Skeletal muscle tissue (tissue), 4 donors: ENCODE results near the gene PRPH. TPM values are rescaled to one million over a fixed set of nuclear protein-coding genes. Genes with fewer than 3 reads are reported as not detected.

Experiments used
- H3K27ac ChIP-seq: one replicate; pipeline ENCODE4 v1.7.0; 2013; ENCODE audit warnings: mild to moderate bottlenecking, low read depth, low read length, inconsistent platforms
- H3K27me3 ChIP-seq, 3 donors: one replicate each; pipeline ENCODE4 v1.7.0; 2013; ENCODE audit warnings: low read length in 3 of 3; ENCODE audit not compliant: control insufficient read depth in 3 of 3, insufficient read depth in 3 of 3
- H3K36me3 ChIP-seq, 3 donors: one replicate each; pipeline ENCODE4 v1.7.0; 2013; ENCODE audit warnings: low read length in 3 of 3; ENCODE audit not compliant: control insufficient read depth in 3 of 3, insufficient read depth in 3 of 3
- H3K4me1 ChIP-seq, 3 donors: one replicate each; pipeline ENCODE4 v1.7.0; 2013; ENCODE audit warnings: low read length in 3 of 3, mild to moderate bottlenecking in 3 of 3; ENCODE audit not compliant: control insufficient read depth in 3 of 3, insufficient read depth in 3 of 3
- H3K4me3 ChIP-seq, 3 donors: one replicate each; pipeline ENCODE4 v1.7.0; 2013; ENCODE audit warnings: low read length in 3 of 3
- H3K9ac ChIP-seq, 3 donors: one replicate each; pipeline ENCODE4 v1.7.0; 2013; ENCODE audit warnings: low read length in 3 of 3, mild to moderate bottlenecking in 3 of 3, moderate library complexity in 2 of 3, low read depth in 1 of 3
- H3K9me3 ChIP-seq, 3 donors: one replicate each; pipeline ENCODE4 v1.7.0; 2013; ENCODE audit warnings: low read length in 3 of 3; ENCODE audit not compliant: control insufficient read depth in 3 of 3
- total RNA-seq: library from RNA; depleted of rRNA; stranded (reverse); fragments of >200 nt; gene quantifications from one replicate; pipeline ENCODE4 v1.2.3, GENCODE V29; 2014
- donor health status: Osteomylitis.

Gene PRPH
- total RNA-seq, 1 donor from 2014 or later, result 2.6 TPM

DNA sequence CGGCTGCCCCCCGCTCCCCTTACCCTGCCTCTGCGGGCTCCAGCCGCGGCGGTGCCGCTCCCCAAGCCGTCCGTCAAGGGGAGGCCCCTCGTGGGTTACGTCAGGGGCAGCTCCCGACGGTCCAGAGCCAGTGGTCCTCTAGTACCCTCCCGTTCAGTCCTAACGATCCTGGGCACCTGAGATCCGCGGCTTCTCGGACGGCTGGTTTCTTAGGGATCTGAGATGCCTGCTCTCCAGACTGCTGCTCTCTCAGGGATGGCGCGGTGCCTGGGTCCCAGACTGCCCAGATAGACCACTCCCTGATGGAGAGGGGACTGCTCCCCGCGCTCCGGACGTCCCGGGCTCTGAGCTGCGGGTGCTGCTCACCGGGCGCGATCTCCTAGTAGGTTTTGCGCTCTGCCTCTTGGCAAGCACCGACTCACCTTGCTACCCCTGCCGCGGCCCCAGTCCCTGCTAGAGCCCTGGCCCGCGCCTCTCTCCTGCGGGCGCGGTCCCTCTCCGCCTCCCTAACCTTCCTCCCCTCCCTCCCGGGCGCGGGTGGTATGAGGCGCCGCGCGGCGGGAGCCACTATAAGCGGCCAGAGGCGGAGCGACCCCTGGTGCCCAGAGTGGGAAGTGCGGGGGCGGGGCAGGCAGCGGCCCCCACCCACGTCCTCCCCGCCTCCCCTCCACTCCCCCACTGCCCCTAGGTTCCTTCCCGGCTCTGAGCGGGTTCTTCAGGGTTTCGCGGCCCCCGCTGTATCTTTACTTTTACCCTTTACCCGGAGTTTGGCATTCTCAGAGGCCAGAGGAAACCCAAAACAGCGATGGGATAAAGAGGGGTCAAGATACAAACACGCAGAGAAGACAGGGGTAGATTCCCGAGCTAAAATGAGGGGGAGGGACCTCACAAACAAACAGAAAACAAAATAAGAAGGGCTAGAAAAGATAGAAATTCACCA is 42.0 kb downstream of the PRPH start, which contains the start of gene C1QL4:
Gene C1QL4 (minus strand): TSS at position 544 of the 940 bp plus-strand sequence. CDS start 711 bp downstream, outside the sequence.
- Histone ChIP-seq H3K4me1 (peaks cover 6 to 9% (median 8%) of the 10 kb centered on the region in 3 donors), H3K27ac (no peak within 1 kb of the TSS), H3K9me3 (no peaks in the 10 kb centered on the region), H3K4me3 (peak within 1 kb of the TSS; percentile 3 to 41 (median 29)), H3K36me3 (no peaks in the 10 kb centered on the region), H3K9ac (no peak within 1 kb of the TSS), H3K27me3 (peaks cover 49 to 76% (median 64%) of the 10 kb centered on the region in 3 donors)

DNA sequence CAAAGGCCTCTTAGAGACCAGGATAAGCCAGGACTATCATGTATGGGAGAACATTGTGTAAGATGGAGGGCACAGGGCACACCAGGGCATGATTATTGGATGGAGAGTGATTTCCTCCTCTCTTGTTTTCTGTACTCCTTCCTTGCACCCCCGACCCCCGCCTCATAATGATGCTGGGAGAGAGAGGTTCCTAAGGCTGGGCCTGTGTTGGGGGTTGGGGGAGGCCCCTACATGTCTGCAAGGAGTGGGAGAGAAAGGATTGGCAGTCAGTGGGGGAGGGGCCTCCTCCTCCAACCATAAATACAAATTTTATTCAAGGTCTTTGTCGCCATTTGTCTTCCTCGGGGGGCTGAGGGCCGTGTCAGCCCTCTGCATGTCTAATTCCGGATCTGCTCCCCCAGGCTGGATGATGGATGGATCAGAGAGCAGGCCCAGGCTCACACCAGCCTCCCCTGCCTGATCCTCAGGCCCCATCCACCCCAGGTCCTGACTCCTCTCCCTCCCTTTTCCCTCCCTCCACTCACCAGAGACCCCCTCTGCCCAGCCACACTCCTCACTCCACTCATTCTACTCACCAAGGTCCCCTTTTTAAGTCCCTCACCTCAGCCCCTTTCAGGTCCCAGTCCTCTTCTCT is 44.0 kb downstream of the PRPH start:
- Histone ChIP-seq H3K4me3 (no peak overlapping the region), H3K9me3 (no peaks in the 10 kb centered on the region), H3K4me1 (peaks cover 19 to 27% (median 22%) of the 10 kb centered on the region in 3 donors), H3K36me3 (no peaks in the 10 kb centered on the region), H3K9ac (no peak overlapping the region), H3K27ac (no peak overlapping the region), H3K27me3 (peaks cover 60 to 79% (median 77%) of the 10 kb centered on the region in 3 donors)

DNA sequence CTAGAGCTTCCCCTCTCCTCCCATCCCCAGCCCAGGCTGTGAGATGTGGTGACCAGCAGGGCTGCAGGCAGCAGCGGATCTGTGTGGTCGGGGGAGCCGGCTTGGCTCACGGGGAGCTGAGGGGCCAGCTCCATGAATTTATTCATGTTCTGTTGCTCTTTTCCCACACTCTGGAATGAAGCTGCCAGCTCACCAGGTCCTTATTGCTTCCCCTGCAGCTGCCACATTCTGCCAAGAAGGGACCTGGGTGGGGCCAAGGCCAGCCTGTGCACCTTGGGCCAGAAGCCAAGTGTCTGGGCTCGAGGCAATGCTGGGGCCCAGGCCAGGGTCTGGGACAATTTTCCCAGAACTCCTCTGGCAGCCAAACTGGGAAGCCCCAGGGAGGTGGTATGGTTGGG is 44.5 kb downstream of the PRPH start:
- no peaks in the 10 kb centered on the region for H3K9me3 ChIP-seq
- peaks cover 19 to 27% (median 24%) of the 10 kb centered on the region in 3 donors for H3K4me1 ChIP-seq
- no peak overlapping the region for H3K9ac ChIP-seq
- no peak overlapping the region for H3K4me3 ChIP-seq
- H3K27me3 ChIP-seq, result peaks cover 58 to 78% (median 77%) of the 10 kb centered on the region in 3 donors
- no peak overlapping the region for H3K27ac ChIP-seq
- no peaks in the 10 kb centered on the region for H3K36me3 ChIP-seq

DNA sequence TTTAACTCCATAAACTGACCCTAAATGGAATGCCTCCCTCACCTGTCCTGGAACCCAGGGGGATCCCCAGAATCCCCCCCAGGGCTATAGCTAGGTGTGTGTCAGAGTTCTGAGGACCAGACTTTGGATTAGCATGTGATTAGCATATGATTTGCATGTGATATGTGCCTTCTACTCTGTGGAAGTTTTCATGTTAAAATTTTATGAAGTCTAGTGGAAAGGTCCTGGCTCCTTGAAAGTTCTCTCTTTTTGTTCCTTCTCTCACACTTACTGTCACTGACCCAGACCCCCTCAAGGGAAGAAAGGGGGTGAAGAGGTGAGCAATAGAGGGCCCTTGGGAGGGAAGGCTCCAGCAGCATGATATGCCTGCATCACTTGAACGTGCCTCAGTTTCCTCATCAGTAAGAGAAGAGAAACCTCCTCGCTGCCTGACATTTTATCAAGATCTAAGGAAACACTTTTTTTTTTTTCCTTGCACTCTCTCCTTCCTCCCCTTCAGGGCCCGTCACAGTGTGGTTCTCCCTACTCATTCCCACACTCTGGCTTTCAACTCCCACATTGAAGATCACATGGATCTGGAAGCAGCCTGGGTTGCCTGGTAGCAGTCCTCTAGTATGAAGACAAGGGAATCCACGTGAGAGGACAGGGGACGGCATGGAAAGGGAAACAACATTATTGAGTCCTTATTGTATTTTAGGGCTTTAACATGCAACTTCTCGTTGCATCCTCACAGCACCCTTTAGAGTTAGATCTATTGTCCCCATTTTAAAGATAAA is 45.3 kb downstream of the PRPH start:
- Histone ChIP-seq H3K4me1 (peaks cover 19 to 27% (median 24%) of the 10 kb centered on the region in 3 donors), H3K27ac (no peak overlapping the region), H3K4me3 (no peak overlapping the region), H3K9ac (no peak overlapping the region), H3K36me3 (no peaks in the 10 kb centered on the region), H3K27me3 (peaks cover 53 to 76% (median 71%) of the 10 kb centered on the region in 3 donors), H3K9me3 (no peaks in the 10 kb centered on the region)

DNA sequence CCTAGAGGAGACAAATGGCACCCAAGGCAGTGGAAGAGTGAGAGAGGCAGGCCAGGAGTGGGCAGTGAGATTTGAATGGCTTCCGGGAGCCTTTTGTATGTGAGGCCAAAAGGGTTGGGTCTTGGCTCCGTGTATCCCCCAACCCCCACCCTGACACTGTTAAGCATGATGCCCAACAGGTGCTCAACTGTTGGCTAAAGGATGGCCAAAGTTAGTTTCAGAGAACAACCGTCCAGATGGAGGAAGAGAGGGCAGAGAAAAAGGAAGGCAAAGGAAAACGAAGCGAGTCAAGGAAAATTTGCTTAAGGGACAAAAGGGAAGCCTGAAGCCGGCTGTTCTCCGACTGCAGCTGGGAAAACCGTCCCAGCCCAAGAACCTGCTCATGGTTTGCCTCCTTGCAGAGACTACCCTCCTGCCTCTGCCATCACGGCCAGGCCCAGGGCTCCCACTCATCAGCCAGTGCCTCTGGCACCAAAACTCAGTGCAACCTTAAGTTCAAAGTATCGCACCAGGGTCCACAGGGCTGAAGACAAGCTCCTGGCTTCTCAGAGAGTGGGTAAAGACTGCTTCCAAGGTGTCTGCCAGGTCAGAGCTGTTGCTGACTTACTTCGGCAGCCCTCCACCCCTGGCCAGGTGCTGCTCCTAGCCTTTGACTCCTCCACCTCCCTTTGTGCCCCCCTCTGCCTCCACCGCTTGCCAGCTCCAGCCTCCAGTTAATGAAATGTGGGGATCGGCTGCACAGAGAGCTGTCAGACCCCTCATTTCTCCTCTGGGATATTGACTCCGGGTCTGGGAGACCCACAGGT is 46.2 kb downstream of the PRPH start:
- H3K36me3 ChIP-seq, result no peaks in the 10 kb centered on the region
- H3K9me3 ChIP-seq, result no peaks in the 10 kb centered on the region
- H3K4me1 ChIP-seq, result peaks cover 28 to 36% (median 31%) of the 10 kb centered on the region in 3 donors
- no peak overlapping the region for H3K27ac ChIP-seq
- no peak overlapping the region for H3K4me3 ChIP-seq
- no peak overlapping the region for H3K9ac ChIP-seq
- peaks cover 52 to 75% (median 70%) of the 10 kb centered on the region in 3 donors for H3K27me3 ChIP-seq

DNA sequence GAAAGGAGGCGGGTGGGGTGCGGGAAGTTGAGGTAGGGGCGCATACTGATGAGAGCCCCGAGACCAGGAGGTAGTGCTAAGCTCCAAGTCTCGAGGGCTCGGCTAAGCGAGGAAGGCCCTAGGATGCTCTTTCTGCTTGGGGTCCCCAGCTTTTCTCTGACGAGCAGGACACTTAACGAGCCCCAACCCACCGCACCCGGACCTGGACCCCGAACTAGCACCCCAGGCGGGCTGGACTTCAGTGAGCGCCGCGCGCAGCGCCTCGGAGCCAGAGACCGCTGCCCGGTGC is 46.8 kb downstream of the PRPH start:
- peaks cover 29 to 38% (median 33%) of the 10 kb centered on the region in 3 donors for H3K4me1 ChIP-seq
- no peaks in the 10 kb centered on the region for H3K9me3 ChIP-seq
- H3K36me3 ChIP-seq, result no peaks in the 10 kb centered on the region
- H3K27me3 ChIP-seq, result peaks cover 52 to 75% (median 70%) of the 10 kb centered on the region in 3 donors
- no peak overlapping the region for H3K27ac ChIP-seq
- H3K4me3 ChIP-seq, result no peak overlapping the region
- no peak overlapping the region for H3K9ac ChIP-seq

DNA sequence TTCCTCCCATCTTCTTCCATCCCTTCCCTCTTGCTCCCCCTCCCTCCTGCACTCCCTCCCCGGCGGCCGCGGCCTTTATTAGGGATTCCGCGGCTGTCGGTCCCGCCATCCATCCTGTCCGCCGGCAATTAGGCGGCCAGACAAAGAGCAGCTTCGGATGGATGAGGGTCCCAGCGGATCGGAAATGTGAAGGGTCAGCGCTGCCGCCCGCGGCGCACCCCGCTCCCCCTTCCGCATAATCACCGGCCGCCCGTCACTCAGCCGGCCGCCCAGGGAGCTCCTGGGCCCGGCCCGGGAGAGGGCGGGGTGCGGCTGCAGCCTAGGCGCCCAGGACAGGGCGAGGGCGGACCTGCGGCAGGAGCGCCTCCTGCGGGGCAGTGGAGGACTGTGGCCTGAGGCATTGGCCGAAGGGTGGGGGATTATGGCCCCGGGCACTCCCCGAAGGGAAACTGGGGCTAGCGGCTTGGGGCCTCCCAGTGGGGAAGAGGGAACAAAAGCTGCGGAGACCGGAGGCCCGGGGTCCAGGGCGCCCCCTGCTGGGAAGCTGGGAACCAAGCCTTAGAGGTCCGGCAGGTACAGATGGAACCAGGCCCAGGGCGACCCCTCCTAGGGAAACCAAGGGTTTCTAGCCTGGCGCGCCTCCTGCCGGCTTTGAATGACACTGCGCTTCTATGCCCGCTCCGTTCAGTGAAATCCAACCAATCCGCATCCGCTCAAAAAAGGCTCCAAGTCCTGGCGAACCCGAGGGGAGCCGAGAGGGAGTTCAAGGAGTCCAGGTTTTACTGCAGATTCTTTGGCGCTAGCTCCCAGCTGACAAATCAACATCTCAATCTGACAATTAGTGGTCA is 47.3 kb downstream of the PRPH start:
- Histone ChIP-seq H3K27me3 (peaks cover 55 to 76% (median 73%) of the 10 kb centered on the region in 3 donors), H3K9ac (peak overlapping the region; percentile 33 to 56 (median 45)), H3K27ac (no peak overlapping the region), H3K4me3 (peak overlapping the region; percentile 48 to 56 (median 54)), H3K4me1 (peaks cover 32 to 40% (median 35%) of the 10 kb centered on the region in 3 donors), H3K9me3 (no peaks in the 10 kb centered on the region), H3K36me3 (no peaks in the 10 kb centered on the region)

DNA sequence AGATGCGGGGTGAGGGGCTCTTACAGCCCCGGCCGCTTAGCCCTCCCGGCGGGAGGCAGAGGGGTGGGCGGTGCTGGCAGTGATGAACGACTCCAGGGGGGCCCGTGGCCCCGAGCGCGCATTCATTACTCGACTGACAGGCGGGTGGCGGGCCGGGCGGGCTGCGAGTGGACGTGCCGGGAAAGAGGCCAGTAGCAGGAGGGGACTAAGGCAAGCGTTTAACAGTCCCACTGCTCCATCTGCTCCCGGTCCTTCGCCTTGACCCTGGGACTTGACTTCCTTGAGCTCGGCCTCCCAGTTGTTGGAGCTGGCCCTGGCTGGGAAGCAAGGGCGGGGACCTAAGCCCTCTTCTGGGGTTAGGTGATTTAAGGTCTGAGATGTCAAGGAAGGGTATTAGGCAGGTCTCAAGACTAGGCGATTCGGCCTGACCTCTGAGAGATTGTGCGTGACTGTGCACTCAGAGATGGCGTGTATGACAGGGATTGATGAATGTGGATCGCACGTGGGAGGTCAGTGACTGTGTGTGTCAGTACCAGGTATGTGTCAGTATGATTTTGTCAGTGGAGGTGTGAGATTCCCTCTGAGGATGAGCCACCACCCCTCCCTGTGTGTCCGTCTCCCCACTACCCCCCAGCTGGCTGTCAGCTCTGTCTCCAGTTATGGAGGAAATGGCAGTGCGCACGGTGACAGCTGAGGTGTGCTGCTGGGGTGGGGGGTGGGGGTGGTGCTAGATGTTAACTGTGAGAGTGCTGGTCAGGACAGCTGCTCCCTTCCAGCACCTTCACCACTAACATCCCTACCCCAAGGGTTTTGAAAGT is 48.2 kb downstream of the PRPH start:
- Histone ChIP-seq H3K9me3 (no peaks in the 10 kb centered on the region), H3K9ac (peak overlapping the region; percentile 33 to 56 (median 50)), H3K27me3 (peaks cover 58 to 76% (median 76%) of the 10 kb centered on the region in 3 donors), H3K27ac (no peak overlapping the region), H3K4me1 (peaks cover 40 to 47% (median 43%) of the 10 kb centered on the region in 3 donors), H3K4me3 (peak overlapping the region; percentile 41 to 54 (median 48)), H3K36me3 (no peaks in the 10 kb centered on the region)
